K562 (cell line): ENCODE measurements around the gene AGPAT2.

Experiments used
- BCLAF1 ChIP-seq, 2 experiments: fragments of 450-650 bp in 1 of 2; IDR thresholded peaks; 2 replicates each; pipeline ENCODE4 v1.6.1; 2011 to 2017; ENCODE audit warnings: low read depth in 2 of 2, antibody characterized with exemption in 1 of 2, borderline replicate concordance in 1 of 2, low read length in 1 of 2, mild to moderate bottlenecking in 1 of 2, mixed read lengths in 1 of 2; ENCODE audit not compliant: control insufficient read depth in 1 of 2
- CEBPB ChIP-seq: fragments of 450-650 bp; IDR thresholded peaks from 2 replicates; pipeline ENCODE4 v1.6.1; 2016; ENCODE audit warnings: missing genetic modification characterization, missing compliant biosample characterization
- CTCF ChIP-seq, 3 experiments: IDR thresholded peaks in 2 of 3; conservative IDR thresholded peaks in 1 of 3; 2 replicates each; pipeline ENCODE4 v1.5.1; 2011 to 2012; ENCODE audit warnings: low read length in 3 of 3, mild to moderate bottlenecking in 3 of 3, control low read depth in 2 of 3, improper control_type of control experiment in 1 of 3, inconsistent platforms in 1 of 3, low read depth in 1 of 3, mixed read lengths in 1 of 3, moderate library complexity in 1 of 3; ENCODE audit not compliant: insufficient read depth in 2 of 3
- EZH2 ChIP-seq: IDR thresholded peaks from 2 replicates; pipeline ENCODE4 v1.6.1; 2012; ENCODE audit warnings: low read depth, mild to moderate bottlenecking, inconsistent platforms, low read length, borderline replicate concordance
- HDGF ChIP-seq: fragments of 450-650 bp; IDR thresholded peaks from 2 replicates; pipeline ENCODE4 v1.6.1; 2016
- POLR2A ChIP-seq: fragments of 450-650 bp; conservative IDR thresholded peaks from 2 replicates; pipeline ENCODE4 v1.6.1; 2016
- RAD51 ChIP-seq: fragments of 450-650 bp; IDR thresholded peaks from 2 replicates; pipeline ENCODE4 v1.7.1; 2016; ENCODE audit warnings: low read depth, mild to moderate bottlenecking, borderline replicate concordance
- RBM22 ChIP-seq: fragments of 200-400 bp; formaldehyde crosslinking; IDR thresholded peaks from 2 replicates; pipeline ENCODE4 v1.6.1; 2018; ENCODE audit warnings: low read length, low read depth; ENCODE audit not compliant: poor library complexity, severe bottlenecking
- SETDB1 ChIP-seq: IDR thresholded peaks from one replicate; pipeline ENCODE4 v1.6.1; 2012; ENCODE audit warnings: low read length, control low read depth, inconsistent platforms
- TGIF2 ChIP-seq: sonication (generic); formaldehyde crosslinking; IDR thresholded peaks from 2 replicates; pipeline ENCODE4 v1.8.1; 2022; ENCODE audit warnings: mild to moderate bottlenecking, missing genetic modification reagents, moderate library complexity
- USF2 ChIP-seq: sonication (generic); formaldehyde crosslinking; IDR thresholded peaks from 2 replicates; pipeline ENCODE4 v1.5.0; 2020; ENCODE audit warnings: missing genetic modification reagents
- ZNF121 ChIP-seq: sonication (generic); formaldehyde crosslinking; conservative IDR thresholded peaks from 2 replicates; pipeline ENCODE4 v1.8.0; 2022; ENCODE audit warnings: missing genetic modification reagents
- ZNF174 ChIP-seq: fragments of 250-450 bp; sonication (Bioruptor Pico); IDR thresholded peaks from 2 replicates; pipeline ENCODE4 v1.4.0; 2020; ENCODE audit warnings: mild to moderate bottlenecking
- ZNF398 ChIP-seq: fragments of 250-450 bp; sonication (Bioruptor Pico); IDR thresholded peaks from 2 replicates; pipeline ENCODE4 v1.8.0; 2021; ENCODE audit warnings: moderate library complexity, mild to moderate bottlenecking, inconsistent platforms

GRCh38 chr9:136651860-136652259, 35.4 kb downstream of the AGPAT2 start:
- TF ChIP-seq CEBPB (tag): no peak
- no peak for TF ChIP-seq ZNF121 (CRISPR knock-in tag)
- no peak for TF ChIP-seq SETDB1
- no peak for TF ChIP-seq CTCF (IDR thresholded peaks at IDR 0.05 in 2 of 3, conservative IDR thresholded peaks at IDR 0.05 in 1 of 3; ENCODE audit: insufficient read depth in 2 of 3, low read depth in 1 of 3, low read length in 3 of 3)
- no peak for TF ChIP-seq POLR2A
- no peak for TF ChIP-seq USF2 (CRISPR knock-in tag)
- TF ChIP-seq EZH2: no peak
- TF ChIP-seq TGIF2 (CRISPR knock-in tag): no peak
- no peak for TF ChIP-seq BCLAF1 (IDR thresholded peaks at IDR 0.05; ENCODE audit: borderline replicate concordance in 1 of 2, control insufficient read depth in 1 of 2, low read depth in 2 of 2, low read length in 1 of 2)
- TF ChIP-seq RAD51: no peak
- TF ChIP-seq HDGF: no peak
- no peak for TF ChIP-seq RBM22
- no peak for TF ChIP-seq ZNF174
- no peak for TF ChIP-seq ZNF398 (CRISPR knock-in tag)
